Stimulated activated CD4-positive, alpha-beta T cell treated with anti-CD3 and anti-CD28 coated beads, Interleukin-15, amount 100 ng/mL, for 24 hours (primary cell): ENCODE measurements around the gene ARRDC2.

Experiments
- DNase-seq: peaks from one replicate; pipeline ENCODE4 v3.0.0-alpha.2; 2020

Gene ARRDC2

GRCh38 chr19:18059297-18059696 lies 51.3 kb downstream of the ARRDC2 start:
- DNase-seq: no peak

GRCh38 chr19:18059902-18060301 lies 51.9 kb downstream of the ARRDC2 start:
- no peak for DNase-seq

GRCh38 chr19:18060472-18060871 lies 52.5 kb downstream of the ARRDC2 start:
- no peak for DNase-seq

- DNase-seq: no peak
Measured at GRCh38 chr19:18062028-18062427, 54.1 kb downstream of the ARRDC2 start.

GRCh38 chr19:18063463-18063862 lies 55.5 kb downstream of the ARRDC2 start:
- DNase-seq: peak; percentile 50
